Measurements from ENCODE around the gene OR52K2.

- TF ChIP-seq GTF2F1 (IDR thresholded peaks at IDR 0.05; ENCODE audit: low read depth, low read length) = no peak
- no peak for TF ChIP-seq POU5F1 (IDR thresholded peaks at IDR 0.05; ENCODE audit: borderline replicate concordance, low read depth, low read length, partially characterized antibody)
- no peak for TF ChIP-seq BDP1 (IDR thresholded peaks at IDR 0.05; ENCODE audit: insufficient read depth, insufficient read length)
- no peak for TF ChIP-seq ZNF830 (CRISPR knock-in tag; IDR thresholded peaks at IDR 0.05)
- TF ChIP-seq EZH2 (IDR thresholded peaks at IDR 0.05; ENCODE audit: borderline replicate concordance, low read depth, low read length) = no peak
- no peak for TF ChIP-seq CTCF (IDR thresholded peaks at IDR 0.05 in 2 of 3, conservative IDR thresholded peaks at IDR 0.05 in 1 of 3; ENCODE audit: insufficient read depth in 2 of 3, low read depth in 1 of 3, low read length in 3 of 3)
- no peak for TF ChIP-seq L3MBTL2 (IDR thresholded peaks at IDR 0.05)
Measured at GRCh38 chr11:4479644-4480043, 30.5 kb downstream of the OR52K2 start.

Data from K562 (cell line).